ENCODE data around the gene KCNT1.

Gene KCNT1

DNA sequence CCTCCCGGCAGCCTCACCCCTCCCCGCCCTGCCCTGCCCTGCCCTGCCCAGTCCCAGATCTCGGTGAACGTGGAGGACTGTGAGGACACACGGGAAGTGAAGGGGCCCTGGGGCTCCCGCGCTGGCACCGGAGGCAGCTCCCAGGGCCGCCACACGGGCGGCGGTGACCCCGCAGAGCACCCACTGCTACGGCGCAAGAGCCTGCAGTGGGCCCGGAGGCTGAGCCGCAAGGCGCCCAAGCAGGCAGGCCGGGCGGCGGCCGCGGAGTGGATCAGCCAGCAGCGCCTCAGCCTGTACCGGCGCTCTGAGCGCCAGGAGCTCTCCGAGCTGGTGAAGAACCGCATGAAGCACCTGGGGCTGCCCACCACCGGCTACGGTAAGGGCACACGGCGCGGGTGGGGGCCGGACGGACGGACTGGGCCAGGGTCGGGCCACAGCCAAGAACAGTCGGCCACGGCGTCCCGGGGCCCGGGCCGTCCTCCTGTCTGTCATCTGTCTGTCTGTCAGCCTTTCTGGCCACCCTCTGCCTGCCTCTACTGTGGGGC, 84.2 kb downstream of the KCNT1 start:
- Histone ChIP-seq H3K27ac (ENCODE audit: low read length) (no peak overlapping the region), H3K27me3 (ENCODE audit: insufficient read depth, low read length) (no peaks in the 10 kb centered on the region), H3K9ac (ENCODE audit: low read depth, low read length) (no peak overlapping the region), H3K4me1 (ENCODE audit: insufficient read depth, low read length) (no peaks in the 10 kb centered on the region), H3K36me3 (ENCODE audit: insufficient read depth, low read depth, low read length) (no peaks in the 10 kb centered on the region), H3K9me3 (ENCODE audit: insufficient read depth, low read depth, low read length) (no peaks in the 10 kb centered on the region), H3K4me3 (ENCODE audit: low read length) (no peak overlapping the region)

DNA sequence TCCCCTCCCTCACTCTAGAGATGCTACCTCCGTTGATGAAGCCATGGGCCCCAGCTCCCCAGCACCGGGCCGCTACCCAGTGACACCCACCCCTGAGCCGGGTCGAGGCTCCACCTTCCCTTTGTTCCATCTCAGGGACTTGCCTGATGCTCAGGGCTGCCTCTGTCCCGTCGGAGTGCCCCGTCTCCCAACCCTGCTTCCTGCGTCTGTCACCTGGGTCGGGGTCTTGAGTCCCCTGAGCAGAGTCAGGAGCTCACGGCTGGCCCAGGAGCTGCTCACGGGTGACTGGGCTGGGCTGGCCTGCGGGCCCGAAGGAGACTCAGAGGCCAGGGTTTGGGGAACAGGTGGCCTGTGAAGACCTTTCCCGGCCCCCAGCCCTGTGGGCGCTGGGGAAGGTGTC, 85.3 kb downstream of the KCNT1 start:
- Histone ChIP-seq H3K9ac (ENCODE audit: low read depth, low read length) (no peak overlapping the region), H3K4me3 (ENCODE audit: low read length) (no peak overlapping the region), H3K27ac (ENCODE audit: low read length) (no peak overlapping the region), H3K36me3 (ENCODE audit: insufficient read depth, low read depth, low read length) (no peaks in the 10 kb centered on the region), H3K9me3 (ENCODE audit: insufficient read depth, low read depth, low read length) (no peaks in the 10 kb centered on the region), H3K4me1 (ENCODE audit: insufficient read depth, low read length) (no peaks in the 10 kb centered on the region), H3K27me3 (ENCODE audit: insufficient read depth, low read length) (no peaks in the 10 kb centered on the region)

DNA sequence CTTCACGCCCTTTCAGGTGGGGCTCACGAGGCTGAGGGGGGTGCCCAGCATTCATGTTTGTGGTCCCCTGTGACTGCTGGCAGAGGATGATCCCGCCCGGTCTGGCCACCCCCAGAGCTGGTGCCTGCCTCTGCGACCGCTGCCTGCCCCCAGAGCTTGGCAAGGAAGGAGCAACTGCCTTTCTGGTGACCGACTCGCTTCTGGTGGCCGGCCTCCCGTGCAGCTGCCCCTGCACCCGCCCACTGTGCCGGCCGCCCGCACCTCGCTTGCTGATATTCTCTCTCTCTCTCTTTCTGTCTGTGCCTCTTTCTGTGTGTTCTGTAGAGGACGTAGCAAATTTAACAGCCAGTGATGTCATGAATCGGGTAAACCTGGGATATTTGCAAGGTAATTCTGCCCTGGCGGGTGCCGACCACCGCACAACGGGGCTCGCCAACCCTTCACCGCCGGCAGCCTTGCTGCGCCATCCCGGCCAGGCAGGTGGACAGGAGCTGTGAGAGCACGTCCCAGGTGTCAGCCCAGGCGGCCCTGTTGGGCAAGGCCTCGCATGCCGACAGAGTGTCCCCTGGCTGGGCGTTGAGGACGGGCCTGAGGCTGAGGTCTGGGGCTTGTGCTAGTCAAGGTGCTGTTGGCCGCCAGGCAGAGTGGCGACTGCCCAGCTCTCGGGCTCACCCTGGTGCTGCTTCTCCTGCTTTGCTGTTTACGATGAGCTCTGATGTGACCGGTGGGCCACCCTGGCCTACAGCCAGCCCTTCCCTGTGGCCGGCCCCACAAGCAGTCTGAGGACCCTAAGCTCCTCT, 86.0 kb downstream of the KCNT1 start:
- Histone ChIP-seq H3K9ac (ENCODE audit: low read depth, low read length) (no peak overlapping the region), H3K4me3 (ENCODE audit: low read length) (no peak overlapping the region), H3K27me3 (ENCODE audit: insufficient read depth, low read length) (no peaks in the 10 kb centered on the region), H3K4me1 (ENCODE audit: insufficient read depth, low read length) (no peaks in the 10 kb centered on the region), H3K27ac (ENCODE audit: low read length) (no peak overlapping the region), H3K9me3 (ENCODE audit: insufficient read depth, low read depth, low read length) (no peaks in the 10 kb centered on the region), H3K36me3 (ENCODE audit: insufficient read depth, low read depth, low read length) (no peaks in the 10 kb centered on the region)

DNA sequence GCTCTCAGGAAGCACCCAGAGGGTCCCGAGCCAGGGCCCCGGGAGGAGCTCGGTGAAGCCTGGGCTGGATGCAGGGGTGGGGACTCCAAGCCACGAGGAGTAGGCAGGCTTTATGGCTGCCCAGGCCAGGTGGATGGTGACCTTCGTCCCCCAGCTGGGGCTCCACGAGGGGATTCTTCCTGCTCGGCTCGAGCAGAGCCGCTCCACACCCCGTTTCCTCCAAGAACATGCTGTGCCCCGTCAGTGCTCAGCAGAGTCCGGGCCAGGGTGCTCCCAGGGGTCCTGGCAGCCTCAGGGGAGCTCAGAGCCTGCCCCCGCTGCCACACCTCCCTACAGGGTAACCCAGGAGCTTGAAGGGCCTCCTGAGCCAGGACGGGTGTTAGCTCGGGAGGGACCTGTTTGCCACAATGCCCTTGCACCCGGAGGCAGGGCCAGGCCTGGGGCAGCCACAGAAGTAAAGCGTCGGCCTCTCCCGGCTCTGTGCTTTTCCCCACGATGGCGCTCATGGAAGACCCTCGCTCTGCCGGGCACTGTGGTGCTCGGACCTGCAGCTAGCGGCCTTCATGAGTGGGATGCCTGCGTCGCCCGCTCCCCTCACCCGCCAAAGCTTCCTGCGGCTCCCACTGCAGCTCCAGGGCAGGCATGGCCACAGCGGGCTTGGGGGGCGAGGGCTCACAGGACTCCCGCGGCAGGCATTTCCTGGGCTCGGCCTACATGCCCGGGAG, 86.8 kb downstream of the KCNT1 start:
- no peak overlapping the region for H3K27ac ChIP-seq (ENCODE audit: low read length)
- no peak overlapping the region for H3K9ac ChIP-seq (ENCODE audit: low read depth, low read length)
- H3K27me3 ChIP-seq (ENCODE audit: insufficient read depth, low read length): no peaks in the 10 kb centered on the region
- H3K36me3 ChIP-seq (ENCODE audit: insufficient read depth, low read depth, low read length): no peaks in the 10 kb centered on the region
- H3K4me1 ChIP-seq (ENCODE audit: insufficient read depth, low read length): no peaks in the 10 kb centered on the region
- no peaks in the 10 kb centered on the region for H3K9me3 ChIP-seq (ENCODE audit: insufficient read depth, low read depth, low read length)
- no peak overlapping the region for H3K4me3 ChIP-seq (ENCODE audit: low read length)

DNA sequence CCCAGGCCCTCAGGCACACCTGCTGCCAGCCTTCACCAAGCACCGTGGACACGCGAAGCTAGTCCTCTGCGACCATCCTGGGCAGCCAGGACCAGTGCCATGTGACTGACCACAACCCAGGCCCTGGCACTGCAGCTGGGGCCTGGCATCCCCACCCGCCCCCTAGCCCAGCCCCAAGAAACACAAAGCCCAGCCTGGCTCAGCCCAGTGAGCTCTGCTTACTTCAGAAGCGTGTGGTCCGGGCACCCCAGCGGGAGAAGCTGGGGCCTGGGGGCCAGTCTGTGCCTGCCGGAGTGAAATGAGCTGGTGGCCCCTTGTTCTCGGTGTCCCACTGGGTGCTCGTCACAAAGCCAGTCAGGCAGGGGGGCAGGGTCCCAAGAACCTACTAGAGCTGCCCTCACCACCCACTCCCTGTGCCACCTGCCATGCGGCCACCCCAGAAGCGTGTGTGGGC, 87.9 kb downstream of the KCNT1 start:
- Histone ChIP-seq H3K9me3 (ENCODE audit: insufficient read depth, low read depth, low read length) (no peaks in the 10 kb centered on the region), H3K27ac (ENCODE audit: low read length) (no peak overlapping the region), H3K27me3 (ENCODE audit: insufficient read depth, low read length) (no peaks in the 10 kb centered on the region), H3K36me3 (ENCODE audit: insufficient read depth, low read depth, low read length) (no peaks in the 10 kb centered on the region), H3K4me3 (ENCODE audit: low read length) (no peak overlapping the region), H3K9ac (ENCODE audit: low read depth, low read length) (no peak overlapping the region), H3K4me1 (ENCODE audit: insufficient read depth, low read length) (no peaks in the 10 kb centered on the region)

DNA sequence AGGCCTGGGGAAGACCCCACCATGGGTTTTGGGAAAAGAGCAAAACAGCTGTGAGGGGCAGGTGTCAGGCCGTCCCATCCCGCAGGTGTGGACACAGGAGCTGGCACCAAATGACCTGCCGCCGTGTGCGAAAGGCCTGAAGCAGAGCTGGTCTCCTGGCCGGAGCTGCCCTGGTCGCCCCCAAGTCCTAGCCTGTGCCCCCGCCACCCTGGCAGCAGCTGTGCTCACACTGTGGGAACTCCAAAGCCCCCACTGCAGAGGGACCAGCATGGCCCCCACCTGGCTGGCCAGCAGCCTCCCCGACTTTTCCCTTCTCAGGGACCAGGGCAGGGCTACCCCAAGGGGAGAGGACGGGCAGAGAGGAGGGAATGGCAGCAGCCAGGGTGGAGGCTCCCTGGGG, 88.4 kb downstream of the KCNT1 start:
- no peak overlapping the region for H3K9ac ChIP-seq (ENCODE audit: low read depth, low read length)
- no peaks in the 10 kb centered on the region for H3K4me1 ChIP-seq (ENCODE audit: insufficient read depth, low read length)
- H3K36me3 ChIP-seq (ENCODE audit: insufficient read depth, low read depth, low read length): no peaks in the 10 kb centered on the region
- H3K27me3 ChIP-seq (ENCODE audit: insufficient read depth, low read length): no peaks in the 10 kb centered on the region
- no peak overlapping the region for H3K27ac ChIP-seq (ENCODE audit: low read length)
- H3K4me3 ChIP-seq (ENCODE audit: low read length): no peak overlapping the region
- H3K9me3 ChIP-seq (ENCODE audit: insufficient read depth, low read depth, low read length): no peaks in the 10 kb centered on the region

DNA sequence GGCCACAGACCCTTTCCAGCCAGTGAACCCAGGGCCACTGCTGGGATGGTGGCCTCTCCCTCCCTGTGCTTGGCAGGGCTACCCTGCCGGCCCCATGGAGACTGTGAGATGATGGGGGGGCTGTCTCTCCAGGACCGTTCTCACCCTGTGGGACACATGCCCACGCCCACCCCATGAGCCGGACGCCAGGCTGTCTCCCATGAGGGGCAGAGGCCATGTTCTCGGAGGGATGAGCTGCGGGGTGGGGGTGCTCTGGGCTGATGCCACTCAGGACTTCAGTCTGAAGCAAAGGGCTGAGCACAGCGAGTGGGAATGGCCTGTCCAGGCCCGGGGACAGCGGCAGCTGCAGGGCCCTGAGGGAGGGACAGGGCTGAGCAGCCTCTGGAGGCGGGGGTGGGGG, 88.9 kb downstream of the KCNT1 start:
- Histone ChIP-seq H3K27me3 (ENCODE audit: insufficient read depth, low read length) (no peaks in the 10 kb centered on the region), H3K27ac (ENCODE audit: low read length) (no peak overlapping the region), H3K4me1 (ENCODE audit: insufficient read depth, low read length) (no peaks in the 10 kb centered on the region), H3K9ac (ENCODE audit: low read depth, low read length) (no peak overlapping the region; the same call in 1 of the 2 replicates), H3K4me3 (ENCODE audit: low read length) (no peak overlapping the region), H3K36me3 (ENCODE audit: insufficient read depth, low read depth, low read length) (no peaks in the 10 kb centered on the region), H3K9me3 (ENCODE audit: insufficient read depth, low read depth, low read length) (no peaks in the 10 kb centered on the region)

DNA sequence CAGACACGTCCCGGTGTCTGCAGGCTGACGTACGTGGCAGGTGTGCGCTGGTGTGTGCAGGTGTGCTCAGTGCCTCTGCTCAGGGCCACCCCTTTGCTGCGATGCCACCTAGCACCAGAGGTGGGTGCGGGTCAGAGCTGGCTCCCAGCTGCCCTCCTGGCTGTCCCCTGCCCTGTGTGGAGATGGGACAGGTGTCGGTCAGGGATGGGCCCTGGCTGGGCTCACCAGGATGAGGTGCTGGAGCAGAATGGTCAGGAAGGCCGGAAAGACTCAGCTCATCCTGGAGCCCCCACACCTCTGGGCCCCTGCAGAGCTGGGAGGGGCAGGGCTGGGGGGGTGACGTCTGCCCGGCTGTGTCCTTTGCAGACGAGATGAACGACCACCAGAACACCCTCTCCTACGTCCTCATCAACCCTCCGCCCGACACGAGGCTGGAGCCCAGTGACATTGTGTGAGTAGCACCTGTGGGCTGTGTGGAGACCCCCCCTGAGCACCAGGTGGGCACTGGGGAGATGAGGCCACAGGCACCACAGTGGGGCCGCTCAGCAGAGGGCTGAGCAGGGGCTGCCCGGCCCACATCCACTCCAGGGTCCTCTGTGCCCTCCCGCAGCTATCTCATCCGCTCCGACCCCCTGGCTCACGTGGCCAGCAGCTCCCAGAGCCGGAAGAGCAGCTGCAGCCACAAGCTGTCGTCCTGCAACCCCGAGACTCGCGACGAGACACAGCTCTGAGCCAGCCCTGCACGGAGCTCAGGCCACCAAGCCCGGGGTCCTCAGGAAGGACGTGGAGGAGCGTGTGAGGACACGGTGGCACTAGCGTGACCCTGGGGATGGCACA, 89.7 kb downstream of the KCNT1 start:
- no peak overlapping the region for H3K9ac ChIP-seq (ENCODE audit: low read depth, low read length)

DNA sequence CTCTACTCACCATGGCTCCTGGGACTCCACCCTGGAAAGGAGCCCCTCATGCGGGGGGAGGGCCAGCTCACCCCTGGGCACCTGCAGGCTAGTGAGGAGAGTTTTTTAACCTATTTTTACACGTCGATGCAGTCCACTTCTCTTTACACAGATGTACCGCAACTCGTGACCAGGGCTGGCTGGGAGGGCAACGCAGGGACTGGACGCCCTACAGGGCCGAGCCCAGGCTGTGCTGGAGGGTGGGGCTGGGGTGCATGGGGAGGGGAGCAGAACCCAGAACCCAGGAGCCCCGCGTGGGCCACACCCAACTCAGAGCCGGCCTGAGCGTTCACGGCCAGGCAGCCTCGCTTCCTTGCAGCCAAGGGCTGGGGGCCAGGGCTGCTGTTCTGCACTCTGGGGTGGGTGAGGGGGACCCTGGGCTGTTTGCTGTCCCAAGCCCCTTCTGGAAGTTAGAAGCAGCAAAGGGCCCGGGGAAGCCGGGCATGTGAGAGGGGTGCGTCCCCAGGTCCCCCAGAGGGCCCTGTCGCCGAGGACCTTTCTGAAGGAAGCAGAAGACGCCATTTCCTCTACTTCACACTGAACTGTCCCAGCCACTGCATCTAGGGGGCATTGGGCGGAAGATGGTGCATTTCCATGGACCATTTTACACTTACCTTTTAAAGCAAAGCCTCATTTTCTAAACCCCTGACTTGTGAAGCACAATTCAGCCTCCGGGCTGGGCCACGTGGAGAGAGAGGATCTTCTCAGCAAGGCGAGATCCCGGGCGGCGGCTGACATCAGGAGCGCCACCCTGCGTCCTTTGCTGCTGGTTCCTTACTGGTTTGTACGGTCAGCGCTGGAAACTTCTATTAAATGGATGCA, 90.5 kb downstream of the KCNT1 start:
- Histone ChIP-seq H3K27ac (ENCODE audit: low read length) (no peak overlapping the region), H3K27me3 (ENCODE audit: insufficient read depth, low read length) (no peaks in the 10 kb centered on the region), H3K9ac (ENCODE audit: low read depth, low read length) (no peak overlapping the region), H3K4me1 (ENCODE audit: insufficient read depth, low read length) (no peaks in the 10 kb centered on the region), H3K4me3 (ENCODE audit: low read length) (no peak overlapping the region), H3K9me3 (ENCODE audit: insufficient read depth, low read depth, low read length) (no peaks in the 10 kb centered on the region), H3K36me3 (ENCODE audit: insufficient read depth, low read depth, low read length) (no peaks in the 10 kb centered on the region)

More for the DNA sequence above, 89.7 kb downstream of the KCNT1 start:
- no peaks in the 10 kb centered on the region for H3K4me1 ChIP-seq (ENCODE audit: insufficient read depth, low read length)
- no peaks in the 10 kb centered on the region for H3K27me3 ChIP-seq (ENCODE audit: insufficient read depth, low read length)
- no peak overlapping the region for H3K27ac ChIP-seq (ENCODE audit: low read length)
- H3K4me3 ChIP-seq (ENCODE audit: low read length): no peak overlapping the region
- no peaks in the 10 kb centered on the region for H3K9me3 ChIP-seq (ENCODE audit: insufficient read depth, low read depth, low read length)
- H3K36me3 ChIP-seq (ENCODE audit: insufficient read depth, low read depth, low read length): no peaks in the 10 kb centered on the region

DNA sequence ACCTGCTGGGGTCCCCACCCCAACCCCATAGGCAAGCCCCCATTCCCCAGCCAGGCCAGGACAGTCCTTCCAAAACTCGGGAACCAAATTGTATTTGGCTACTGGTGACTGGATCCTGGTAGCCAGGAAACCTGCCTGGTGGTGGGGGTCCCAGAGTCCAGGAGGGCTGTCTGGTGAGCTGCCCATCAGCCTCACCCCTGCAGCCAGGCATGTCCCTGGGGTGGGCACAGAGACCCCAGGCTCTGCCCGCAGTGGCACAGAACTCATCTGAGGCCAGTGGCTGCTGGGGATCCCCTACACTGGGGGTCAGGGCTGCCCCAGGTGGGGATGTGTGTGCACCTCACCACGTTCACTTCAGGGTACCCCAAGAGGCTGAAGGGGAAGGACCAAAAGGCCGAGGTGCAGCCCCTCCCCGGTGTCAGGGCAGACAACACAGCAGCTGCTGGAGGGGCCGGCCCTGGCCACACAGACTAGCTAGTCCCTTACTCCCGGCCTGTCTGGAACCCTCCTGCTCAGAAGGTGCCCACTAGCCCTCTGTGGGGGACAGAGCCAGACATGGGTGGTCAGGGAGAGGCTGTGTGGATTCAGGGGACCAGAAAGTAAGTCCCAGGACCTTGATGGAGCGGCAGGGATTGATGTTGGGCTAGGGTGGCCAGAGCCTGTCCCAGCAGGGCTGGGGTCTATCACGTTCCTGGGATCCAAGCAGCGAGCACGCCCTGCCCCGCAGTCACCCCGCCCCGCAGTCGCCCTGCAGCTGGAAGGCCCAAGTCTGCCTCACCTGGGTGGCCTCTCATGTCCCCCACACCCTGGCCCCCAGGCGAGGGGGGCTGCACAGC, 91.5 kb downstream of the KCNT1 start:
- Histone ChIP-seq H3K27ac (ENCODE audit: low read length) (no peak overlapping the region), H3K27me3 (ENCODE audit: insufficient read depth, low read length) (no peaks in the 10 kb centered on the region), H3K4me3 (ENCODE audit: low read length) (no peak overlapping the region), H3K9me3 (ENCODE audit: insufficient read depth, low read depth, low read length) (no peaks in the 10 kb centered on the region), H3K9ac (ENCODE audit: low read depth, low read length) (no peak overlapping the region; the same call in 1 of the 2 replicates), H3K36me3 (ENCODE audit: insufficient read depth, low read depth, low read length) (no peaks in the 10 kb centered on the region), H3K4me1 (ENCODE audit: insufficient read depth, low read length) (no peaks in the 10 kb centered on the region)

Measured in iPS-20b (cell line).